CD4-positive, alpha-beta T cell (primary cell): ENCODE results near the gene SLAMF6. TPM values are rescaled to one million over a fixed set of nuclear protein-coding genes. Genes with fewer than 3 reads are reported as not detected.
A peak's percentile ranks its signal among the peaks of the same experiment; 100 is the strongest.

Experiments used
- ATAC-seq: fragments of 200-7000 bp; cut with Tn5 transposase; one replicate; pipeline ENCODE4 v1.10.0; 2022; ENCODE audit warnings: mild to moderate bottlenecking; ENCODE audit not compliant: poor library complexity
- CTCF ChIA-PET: fragments of 350-600 bp; sonication (Branson Sonifier 250); formaldehyde crosslinking; loops from one replicate; lab custom pipeline; 2021; ENCODE audit warnings: antibody characterized with exemption, inconsistent platforms; lab: Charles Lee
- POLR2A ChIA-PET: fragments of 350-600 bp; sonication (Branson Sonifier 250); formaldehyde crosslinking; loops from one replicate; lab custom pipeline; 2021; ENCODE audit warnings: antibody characterized with exemption, inconsistent platforms; lab: Charles Lee
- DNase-seq, 14 experiments: peaks; one replicate each; pipeline ENCODE4 v3.0.0-alpha.2; 2013 to 2020; ENCODE audit warnings: mixed read lengths in 2 of 14
- H3K27ac ChIP-seq, 2 donors: one replicate each; pipeline versions ENCODE4 v1.5.1 to v1.7.0; 2013; ENCODE audit warnings: low read length in 2 of 2, low read depth in 1 of 2, mild to moderate bottlenecking in 1 of 2
- H3K27me3 ChIP-seq, 2 experiments: 1 replicate in 1 of 2; 2 replicates in 1 of 2; pipeline versions ENCODE4 v1.6.1 to v1.7.0; 2013; ENCODE audit warnings: low read length in 2 of 2, control low read depth in 1 of 2, mild to moderate bottlenecking in 1 of 2, moderate library complexity in 1 of 2; ENCODE audit not compliant: insufficient read depth in 2 of 2, control insufficient read depth in 1 of 2
- H3K36me3 ChIP-seq: one replicate; pipeline ENCODE4 v1.6.1; 2013; ENCODE audit warnings: low read length, control low read depth; ENCODE audit not compliant: insufficient read depth
- H3K4me1 ChIP-seq: one replicate; pipeline ENCODE4 v1.6.1; 2013; ENCODE audit warnings: low read length, control low read depth; ENCODE audit not compliant: insufficient read depth
- H3K4me3 ChIP-seq: one replicate; pipeline ENCODE4 v1.5.1; 2013; ENCODE audit warnings: mild to moderate bottlenecking, low read length, moderate library complexity
- H3K9me3 ChIP-seq, 2 experiments: 1 replicate in 1 of 2; 2 replicates in 1 of 2; pipeline versions ENCODE4 v1.6.1 to v1.7.0; 2013; ENCODE audit warnings: low read length in 2 of 2, mild to moderate bottlenecking in 2 of 2, control low read depth in 1 of 2, moderate library complexity in 1 of 2; ENCODE audit not compliant: control insufficient read depth in 1 of 2, insufficient read depth in 1 of 2
- H3K27ac Mint-ChIP-seq: one replicate; pipeline ENCODE4 v1.8.0; 2020; ENCODE audit warnings: mixed read lengths
- H3K27me3 Mint-ChIP-seq: one replicate; pipeline ENCODE4 v1.8.0; 2021; ENCODE audit warnings: mixed read lengths
- H3K36me3 Mint-ChIP-seq: one replicate; pipeline ENCODE4 v1.8.0; 2021; ENCODE audit warnings: low read depth, mixed read lengths
- H3K4me1 Mint-ChIP-seq: one replicate; pipeline ENCODE4 v1.8.0; 2021; ENCODE audit warnings: low read depth, mixed read lengths
- H3K4me3 Mint-ChIP-seq: one replicate; pipeline ENCODE4 v1.8.0; 2020; ENCODE audit warnings: mild to moderate bottlenecking, mixed read lengths
- H3K9me3 Mint-ChIP-seq: one replicate; pipeline ENCODE4 v1.8.0; 2020; ENCODE audit warnings: mixed read lengths
- CTCF ChIP-seq: fragments of 200-600 bp; IDR thresholded peaks from one replicate; pipeline ENCODE4 v1.8.0; 2022; ENCODE audit warnings: antibody characterized with exemption, mild to moderate bottlenecking
- intact Hi-C, 2 experiments: fragments of 100-400 bp; cut with DNase I in 1 of 2; cut with micrococcal nuclease in 1 of 2; formaldehyde crosslinking; loops; one replicate each; pipeline versions ENCODE4 v1.15.1 to v1.9.0; 2023 to 2025; cut with DNase I, micrococcal nuclease
- total RNA-seq, 174 experiments: library from RNA in 2 of 174; stranded (reverse) in 2 of 174; gene quantifications; one replicate each; pipeline ENCODE4 v1.2.3 and lab custom pipeline; 2021 to 2026

The SLAMF6 gene
- total RNA-seq, 2 experiments from 2014 or later = 6.3 to 7.3 TPM

- Histone ChIP-seq H3K27me3 (no peaks in the 10 kb centered on the region), H3K27ac (peak overlapping the region in 1 of 2 donors; percentile 23), H3K9me3 (no peaks in the 10 kb centered on the region), H3K36me3 (no peaks in the 10 kb centered on the region), H3K4me3 (peak overlapping the region; percentile 9), H3K4me1 (peaks cover 23% of the 10 kb centered on the region)
- peaks cover 64% of the 10 kb centered on the region for H3K4me1 Mint-ChIP-seq
- peak overlapping the region; percentile 80 for H3K27ac Mint-ChIP-seq
- H3K9me3 Mint-ChIP-seq = no peaks in the 10 kb centered on the region
- no peaks in the 10 kb centered on the region for H3K27me3 Mint-ChIP-seq
- CTCF ChIA-PET = no interaction called here
- POLR2A ChIA-PET = interaction anchor here (0.6 to 1.2 kb wide), 5 partner anchors 10 to 66 kb away, joined by 3 to 6 read pairs (median 4); no protein-coding TSS in a partner anchor
- intact Hi-C loops = no loop called here
- H3K36me3 Mint-ChIP-seq = no peaks in the 10 kb centered on the region
- DNase-seq (peak in 4 of 14 experiments; percentile 30 to 51 (median 42)), ATAC-seq (peak; percentile 35)
- TF ChIP-seq CTCF = no peak
- H3K4me3 Mint-ChIP-seq = peak overlapping the region; percentile 60
Measured at GRCh38 chr1:160453443-160453842, 69.6 kb downstream of the SLAMF6 start.

- ChIA-PET POLR2A (interaction anchor here (0.9 to 2.2 kb wide), 8 partner anchors 12 to 113 kb away, joined by 3 to 10 read pairs (median 4); no protein-coding TSS in a partner anchor), CTCF (no interaction called here)
- DNase-seq (no peak), ATAC-seq (no peak)
- H3K4me3 ChIP-seq = no peak overlapping the region
- Mint-ChIP-seq H3K27me3 (no peaks in the 10 kb centered on the region), H3K4me1 (peaks cover 73% of the 10 kb centered on the region), H3K27ac (peak overlapping the region; percentile 67), H3K4me3 (peak overlapping the region; percentile 39), H3K9me3 (no peaks in the 10 kb centered on the region), H3K36me3 (no peaks in the 10 kb centered on the region)
- peaks cover 31% of the 10 kb centered on the region for H3K4me1 ChIP-seq
- no peak overlapping the region for H3K27ac ChIP-seq
- intact Hi-C loops = no loop called here
- H3K27me3 ChIP-seq = no peaks in the 10 kb centered on the region
- no peaks in the 10 kb centered on the region for H3K9me3 ChIP-seq
- TF ChIP-seq CTCF = no peak
- H3K36me3 ChIP-seq = no peaks in the 10 kb centered on the region
Measured at GRCh38 chr1:160451859-160452232, 71.2 kb downstream of the SLAMF6 start.

- no peaks in the 10 kb centered on the region for H3K9me3 ChIP-seq
- peak overlapping the region; percentile 39 for H3K4me3 Mint-ChIP-seq
- peaks cover 35% of the 10 kb centered on the region for H3K4me1 ChIP-seq
- H3K27me3 Mint-ChIP-seq = no peaks in the 10 kb centered on the region
- intact Hi-C loops = no loop called here
- H3K4me1 Mint-ChIP-seq = peaks cover 73% of the 10 kb centered on the region
- ChIA-PET CTCF (no interaction called here), POLR2A (interaction anchor here (0.9 to 2.2 kb wide), 8 partner anchors 12 to 114 kb away, joined by 3 to 10 read pairs (median 4); no protein-coding TSS in a partner anchor)
- no peak for TF ChIP-seq CTCF
- no peaks in the 10 kb centered on the region for H3K27me3 ChIP-seq
- H3K27ac Mint-ChIP-seq = peak overlapping the region; percentile 67
- no peaks in the 10 kb centered on the region for H3K36me3 Mint-ChIP-seq
- peak overlapping the region in 1 of 2 donors; percentile 20 for H3K27ac ChIP-seq
- peak; percentile 29 for ATAC-seq
- no peak for DNase-seq
- no peaks in the 10 kb centered on the region for H3K36me3 ChIP-seq
- no peaks in the 10 kb centered on the region for H3K9me3 Mint-ChIP-seq
- H3K4me3 ChIP-seq = peak overlapping the region; percentile 0
Measured at GRCh38 chr1:160451119-160451858, 71.8 kb downstream of the SLAMF6 start.
